ENCODE measurements around the gene ZNF710.
"Not testable (repeated sequence)": the region's sequence is repeated elsewhere in the genome, so short reads cannot be mapped to it uniquely, and the experiment has no call there.

ZNF710 gene

GRCh38 chr15:90001062-90001682, at the start of gene ZNF710:
Gene ZNF710, plus strand, starts transcription at chr15:90001324. Its CDS starts 65,814 bp downstream, at chr15:90067138.
- DNase-seq: no peak

GRCh38 chr15:89954541-89954940, 46.6 kb upstream of the ZNF710 start:
- DNase-seq: no peak

GRCh38 chr15:89955449-89955998, 45.6 kb upstream of the ZNF710 start:
- DNase-seq: not testable (repeated sequence)

GRCh38 chr15:89958107-89958805, 42.9 kb upstream of the ZNF710 start:
- DNase-seq: no peak

GRCh38 chr15:89963301-89964231, 37.6 kb upstream of the ZNF710 start:
- no peak for DNase-seq

GRCh38 chr15:89964232-89964954, 36.7 kb upstream of the ZNF710 start:
- no peak for DNase-seq

- no peak for DNase-seq
These were observed 33.2 kb upstream of the ZNF710 start for GRCh38 chr15:89967881-89968280.

- no peak for DNase-seq
These were observed 29.5 kb upstream of the ZNF710 start for GRCh38 chr15:89971592-89971997.

GRCh38 chr15:89972085-89972484, 29.0 kb upstream of the ZNF710 start:
- no peak for DNase-seq

GRCh38 chr15:89975482-89976245, 25.5 kb upstream of the ZNF710 start:
- DNase-seq: no peak

GRCh38 chr15:89976246-89976600, 24.9 kb upstream of the ZNF710 start:
- no peak for DNase-seq

- not testable (repeated sequence) for DNase-seq
These were observed 23.3 kb upstream of the ZNF710 start for GRCh38 chr15:89977836-89978235.

- no peak for DNase-seq
These were observed 22.2 kb upstream of the ZNF710 start for GRCh38 chr15:89978914-89979313.

- no peak for DNase-seq
These were observed 20.2 kb upstream of the ZNF710 start for GRCh38 chr15:89980896-89981295.

- no peak for DNase-seq
These were observed 18.6 kb upstream of the ZNF710 start for GRCh38 chr15:89982315-89983055.

GRCh38 chr15:89984001-89984400, 17.1 kb upstream of the ZNF710 start:
- DNase-seq: no peak

GRCh38 chr15:89984421-89985010, 16.6 kb upstream of the ZNF710 start:
- DNase-seq: no peak

GRCh38 chr15:89985111-89985510, 16.0 kb upstream of the ZNF710 start:
- no peak for DNase-seq

- DNase-seq: no peak
These were observed 9.8 kb upstream of the ZNF710 start for GRCh38 chr15:89991312-89991711.

GRCh38 chr15:89993349-89993748, 7.8 kb upstream of the ZNF710 start:
- DNase-seq: no peak

GRCh38 chr15:89997079-89997478, 4.0 kb upstream of the ZNF710 start:
- no peak for DNase-seq
